Lung (tissue), 16 donors: Measurements from ENCODE around the gene ZFP64. TPM values are rescaled to one million over a fixed set of nuclear protein-coding genes. Genes with fewer than 3 reads are reported as not detected.

ENCODE experiments used
- ATAC-seq: fragments of 200-7000 bp; cut with Tn5 transposase; one replicate; pipeline ENCODE4 v1.9.1; 2020; ENCODE audit warnings: moderate number of reproducible peaks; ENCODE audit not compliant: insufficient read depth, low FRiP score
- DNase-seq, 3 donors: peaks; one replicate each; pipeline ENCODE4 v3.0.0-alpha.2; 2013 to 2017
- H3K27ac ChIP-seq, 2 donors: one replicate each; pipeline ENCODE4 v1.5.1; 2013; ENCODE audit warnings: mild to moderate bottlenecking in 2 of 2, moderate library complexity in 2 of 2, control low read depth in 1 of 2, inconsistent platforms in 1 of 2, low read depth in 1 of 2, low read length in 1 of 2
- H3K27me3 ChIP-seq, 3 donors: one replicate each; pipeline ENCODE4 v1.5.1; 2013; ENCODE audit warnings: low read length in 2 of 3; ENCODE audit not compliant: control insufficient read depth in 3 of 3, insufficient read depth in 3 of 3
- H3K36me3 ChIP-seq, 4 donors: one replicate each; pipeline ENCODE4 v1.5.1; 2013; ENCODE audit warnings: low read length in 4 of 4, mild to moderate bottlenecking in 1 of 4, moderate library complexity in 1 of 4; ENCODE audit not compliant: control insufficient read depth in 4 of 4, insufficient read depth in 4 of 4
- H3K4me1 ChIP-seq, 5 donors: one replicate each; pipeline ENCODE4 v1.5.1; 2013; ENCODE audit warnings: low read length in 5 of 5, mild to moderate bottlenecking in 2 of 5, moderate library complexity in 1 of 5; ENCODE audit not compliant: control insufficient read depth in 5 of 5, insufficient read depth in 5 of 5
- H3K4me3 ChIP-seq: one replicate; pipeline ENCODE4 v1.5.1; 2013; ENCODE audit warnings: mild to moderate bottlenecking, control low read depth, moderate library complexity
- H3K9ac ChIP-seq, 2 donors: one replicate each; pipeline ENCODE4 v1.5.1; 2013; ENCODE audit warnings: low read length in 2 of 2, control low read depth in 1 of 2; ENCODE audit not compliant: insufficient read depth in 1 of 2
- H3K9me3 ChIP-seq, 4 donors: one replicate each; pipeline ENCODE4 v1.5.1; 2013; ENCODE audit warnings: low read length in 3 of 4, mild to moderate bottlenecking in 1 of 4, moderate library complexity in 1 of 4; ENCODE audit not compliant: control insufficient read depth in 4 of 4, insufficient read depth in 3 of 4
- CTCF ChIP-seq: IDR thresholded peaks from 2 replicates; pipeline ENCODE4 v1.5.1; 2012; ENCODE audit warnings: mild to moderate bottlenecking; ENCODE audit errors: control extremely low read depth, extremely low read depth
- WGBS, 2 donors: extraction: QIAGEN DNeasy Blood & Tissue Kit; methylation state at CpG; one replicate each; pipeline ENCODE4 v1.1.7; 2013; 5-methylcytosine and 5-hydroxymethylcytosine counted together
- long read RNA-seq, 5 donors: transcript quantifications; one replicate each; lab custom pipeline, GENCODE V29; 2026
- polyA plus RNA-seq, 2 donors: library from polyadenylated mRNA; stranded (reverse); fragments of 200-250 nt; gene quantifications; one replicate each; pipeline ENCODE4 v1.2.1, GENCODE V29; 2013
- total RNA-seq, 2 donors: library from RNA; depleted of rRNA in 1 of 2; stranded (reverse); fragments of >200 nt in 1 of 2; gene quantifications; one replicate each; pipeline ENCODE4 v1.2.1, GENCODE V29; 2014 to 2021
- donor health status: control.
- donor health status: control.
- donor health status: Bipolar disorder and iron deficiency.
- donor health status: healthy.
- donor health status: DM: yes; HTN: yes; CAD: no.

Gene ZFP64
- total RNA-seq (10 to 100 TPM in 1 of 2 donors, 1 to 10 TPM in 1; 9.2 to 11.5 TPM), polyA plus RNA-seq (1 to 10 TPM; 3.1 to 5.6 TPM)
- long read RNA-seq, donor 1, partial matches to known transcripts = 0 of 1 reads
- long read RNA-seq, donor 1, other reads (novel, unspliced or antisense) = 0 of 1 reads
- long read RNA-seq, donor 2 = 0 reads
- long read RNA-seq, donor 3, partial matches to known transcripts = 0 of 2 reads
- long read RNA-seq, donor 3, other reads (novel, unspliced or antisense) = 0 of 2 reads
- long read RNA-seq, donor 4, partial matches to known transcripts = 0 of 2 reads
- long read RNA-seq, donor 4, other reads (novel, unspliced or antisense) = 0 of 2 reads
- long read RNA-seq, donor 5, transcript ZFP64-201 (6 exons, 3,264 nt) = major isoform, 5 of 27 reads
- long read RNA-seq, donor 5, partial matches to known transcripts = 21 of 27 reads
- long read RNA-seq, donor 5, other reads (novel, unspliced or antisense) = 0 of 27 reads

- ATAC-seq (peak; percentile 91), DNase-seq (peak; percentile 85 to 91 (median 87))
- peak within 1 kb of the TSS; percentile 56 to 91 for H3K9ac ChIP-seq
- no peaks in the 10 kb centered on the region for H3K9me3 ChIP-seq
- TF ChIP-seq CTCF = no peak
- H3K4me3 ChIP-seq = peak within 1 kb of the TSS; percentile 90
- H3K27me3 ChIP-seq = no peaks in the 10 kb centered on the region
- WGBS, 2 donors = 0 to 1% methylated on average over 67 to 70 of the region's 70 CpGs
- peaks cover 0 to 17% (median 0%) of the 10 kb centered on the region in 5 donors for H3K4me1 ChIP-seq
- H3K27ac ChIP-seq = peak within 1 kb of the TSS; percentile 93
- H3K36me3 ChIP-seq = peaks cover 0 to 6% (median 3%) of the 10 kb centered on the region in 4 donors
These were observed at the start of gene ZFP64 for GRCh38 chr20:52191132-52191915. ZFP64 (minus strand) TSS chr20:52191779; CDS start chr20:52191636, 143 bp downstream.

GRCh38 chr20:52240802-52241201, 49.2 kb upstream of the ZFP64 start:
- H3K27ac ChIP-seq = no peak overlapping the region
- H3K36me3 ChIP-seq = no peaks in the 10 kb centered on the region
- no peak overlapping the region for H3K4me3 ChIP-seq
- H3K9me3 ChIP-seq = no peaks in the 10 kb centered on the region
- TF ChIP-seq CTCF = no peak
- no peak for DNase-seq
- no peak for ATAC-seq
- H3K27me3 ChIP-seq = no peaks in the 10 kb centered on the region
- no peak overlapping the region for H3K9ac ChIP-seq
- peaks cover 0 to 7% (median 0%) of the 10 kb centered on the region in 5 donors for H3K4me1 ChIP-seq
- 76 to 81% methylated on average over 1 of the region's 1 CpG for WGBS, 2 donors

GRCh38 chr20:52239102-52239501, 47.5 kb upstream of the ZFP64 start:
- H3K27ac ChIP-seq = no peak overlapping the region
- H3K4me1 ChIP-seq = peaks cover 0 to 7% (median 0%) of the 10 kb centered on the region in 5 donors
- no peak overlapping the region for H3K9ac ChIP-seq
- H3K9me3 ChIP-seq = no peaks in the 10 kb centered on the region
- DNase-seq (no peak), ATAC-seq (no peak)
- H3K27me3 ChIP-seq = no peaks in the 10 kb centered on the region
- no peaks in the 10 kb centered on the region for H3K36me3 ChIP-seq
- H3K4me3 ChIP-seq = no peak overlapping the region
- no peak for TF ChIP-seq CTCF
- 77 to 86% methylated on average over 2 of the region's 2 CpGs for WGBS, 2 donors
